HepG2 (cell line): ENCODE measurements around the gene ZNF277. TPM values are rescaled to one million over a fixed set of nuclear protein-coding genes. Genes with fewer than 3 reads are reported as not detected.
A peak's percentile ranks its signal among the peaks of the same experiment; 100 is the strongest.

Experiments
- GFI1 ChIP-seq: sonication (generic); formaldehyde crosslinking; IDR thresholded peaks from 2 replicates; pipeline ENCODE4 v1.5.0; 2020; ENCODE audit warnings: missing genetic modification reagents, mild to moderate bottlenecking, borderline replicate concordance
- HIC2 ChIP-seq: sonication (generic); formaldehyde crosslinking; IDR thresholded peaks from 2 replicates; pipeline ENCODE4 v1.9.0; 2022; ENCODE audit warnings: low read depth, missing genetic modification reagents
- HMGXB3 ChIP-seq: sonication (generic); formaldehyde crosslinking; IDR thresholded peaks from 2 replicates; pipeline ENCODE4 v1.4.0; 2020; ENCODE audit warnings: missing genetic modification reagents, borderline replicate concordance
- HNRNPUL1 ChIP-seq: fragments of 200-400 bp; formaldehyde crosslinking; IDR thresholded peaks from 2 replicates; pipeline ENCODE4 v1.6.1; 2017; ENCODE audit warnings: low read depth, mild to moderate bottlenecking, low read length, moderate library complexity
- KMT2B ChIP-seq: IDR thresholded peaks from 2 replicates; pipeline ENCODE4 v1.6.1; 2016; ENCODE audit warnings: missing genetic modification reagents, missing compliant biosample characterization
- MXI1 ChIP-seq: IDR thresholded peaks from 3 replicates; pipeline ENCODE4 v1.6.1; 2012; ENCODE audit warnings: low read depth, low read length, inconsistent platforms, borderline replicate concordance
- PATZ1 ChIP-seq: sonication (generic); formaldehyde crosslinking; IDR thresholded peaks from 2 replicates; pipeline ENCODE4 v1.4.0; 2020; ENCODE audit warnings: missing genetic modification reagents
- POLR2G ChIP-seq: fragments of 200-400 bp; formaldehyde crosslinking; IDR thresholded peaks from 2 replicates; pipeline ENCODE4 v1.6.1; 2018; ENCODE audit warnings: mild to moderate bottlenecking, low read depth, low read length, moderate library complexity
- SAP130 ChIP-seq: IDR thresholded peaks from 2 replicates; pipeline ENCODE4 v1.6.1; 2016; ENCODE audit warnings: low read depth
- SKI ChIP-seq: fragments of 450-650 bp; IDR thresholded peaks from one replicate; pipeline ENCODE4 v1.6.1; 2018; ENCODE audit warnings: mild to moderate bottlenecking; ENCODE audit not compliant: partially characterized antibody
- TBX3 ChIP-seq: fragments of 450-650 bp; IDR thresholded peaks from 2 replicates; pipeline ENCODE4 v1.6.1; 2017; ENCODE audit warnings: antibody characterized with exemption, mild to moderate bottlenecking, inconsistent platforms, borderline replicate concordance
- THAP7 ChIP-seq: sonication (generic); formaldehyde crosslinking; IDR thresholded peaks from 2 replicates; pipeline ENCODE4 v1.8.1; 2023; ENCODE audit warnings: mild to moderate bottlenecking, missing genetic modification reagents
- THRA ChIP-seq: sonication (generic); formaldehyde crosslinking; IDR thresholded peaks from 2 replicates; pipeline ENCODE4 v1.4.0; 2020; ENCODE audit warnings: missing genetic modification reagents, borderline replicate concordance
- ZMYM4 ChIP-seq: sonication (generic); formaldehyde crosslinking; IDR thresholded peaks from 2 replicates; pipeline ENCODE4 v1.8.1; 2023; ENCODE audit warnings: mild to moderate bottlenecking, missing genetic modification reagents
- ZNF430 ChIP-seq: sonication (generic); formaldehyde crosslinking; IDR thresholded peaks from 2 replicates; pipeline ENCODE4 v1.9.0; 2021; ENCODE audit warnings: mild to moderate bottlenecking, missing genetic modification reagents
- ZNF510 ChIP-seq: sonication (generic); formaldehyde crosslinking; IDR thresholded peaks from 2 replicates; pipeline ENCODE4 v1.4.0; 2020; ENCODE audit warnings: low read depth, mild to moderate bottlenecking, missing genetic modification reagents
- ZNF615 ChIP-seq: sonication (generic); formaldehyde crosslinking; IDR thresholded peaks from 2 replicates; pipeline ENCODE4 v1.5.0; 2020; ENCODE audit warnings: mild to moderate bottlenecking, missing genetic modification reagents, borderline replicate concordance
- polyA plus RNA-seq, 8 experiments: library from polyadenylated mRNA; depleted of rRNA in 3 of 8; stranded (reverse) in 7 of 8; unstranded in 1 of 8; fragments of >200 nt; fragmentation: Illumina TruSeq in 4 of 8; extraction: Trizol in 4 of 8; gene quantifications; 2 replicates each; pipeline versions ENCODE4 v1.2.1 to v1.2.3, GENCODE V29; 2011 to 2016; ENCODE audit warnings: low read depth in 4 of 8, missing spikeins in 1 of 8, mixed read lengths in 1 of 8; ENCODE audit not compliant: insufficient read depth in 1 of 8
- total RNA-seq, 5 experiments: library from RNA; depleted of rRNA; stranded (reverse); fragments of >200 nt; fragmentation: Illumina TruSeq; extraction: Trizol; gene quantifications; 2 replicates each; pipeline ENCODE4 v1.2.3, GENCODE V29; 2016; ENCODE audit warnings: low read depth in 1 of 5

The ZNF277 gene
- total and polyA plus RNA-seq, 2 of the 13 experiments (the other 11 are each of a cell fraction or from before 2014, with no cell fraction given), result 29.1 to 30.1 TPM

DNA sequence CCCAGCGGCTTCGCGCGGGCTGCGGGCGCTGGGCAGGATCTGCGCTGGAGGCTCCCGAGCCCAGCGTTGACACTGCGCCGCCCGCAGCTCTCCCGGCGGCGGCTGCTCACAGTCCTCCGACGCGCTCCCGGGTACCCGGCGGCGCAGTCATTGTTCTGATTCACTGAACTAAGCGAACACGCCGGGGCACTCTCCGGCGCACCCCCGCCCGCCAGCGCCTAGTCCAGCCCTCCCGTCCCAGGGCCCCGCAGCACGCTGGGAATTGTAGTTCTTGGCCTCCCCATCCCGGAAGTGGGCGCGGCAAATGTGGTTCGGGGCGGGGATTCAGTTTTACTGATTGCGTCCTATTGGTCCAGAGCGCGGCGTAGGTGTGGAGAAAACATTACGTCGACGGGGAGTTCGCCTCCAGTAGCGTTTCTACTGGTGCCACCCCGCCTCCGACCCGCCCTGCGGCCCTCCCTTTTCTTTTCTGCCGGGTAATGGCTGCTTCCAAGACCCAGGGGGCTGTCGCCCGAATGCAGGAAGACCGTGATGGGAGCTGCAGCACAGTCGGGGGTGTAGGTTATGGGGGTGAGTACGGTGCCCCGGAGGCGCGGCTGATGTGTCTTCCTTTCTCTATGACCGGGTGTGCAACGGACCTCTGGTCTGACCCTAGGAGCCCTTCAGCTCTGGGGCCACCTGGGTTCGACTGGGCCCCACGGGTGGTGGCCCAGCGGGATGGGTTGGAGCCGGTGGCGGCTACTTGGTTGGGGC is at the start of gene ZNF277, which contains the start of gene DOCK4 (continued):
- TF ChIP-seq HNRNPUL1, result peak; percentile 25; the same call in 1 of the 2 replicates
- peak; percentile 92 for TF ChIP-seq ZNF615 (CRISPR knock-in tag)
- peak; percentile 66; the same call in 1 of the 2 replicates for TF ChIP-seq GFI1 (CRISPR knock-in tag)
- peak; percentile 12; the same call in 1 of the 2 replicates for TF ChIP-seq THRA (CRISPR knock-in tag)
- TF ChIP-seq SKI, result peak; percentile 9
- TF ChIP-seq PATZ1 (CRISPR knock-in tag), result peak; percentile 71
- peak; percentile 90 for TF ChIP-seq TBX3
- TF ChIP-seq ZNF430, result peak; percentile 71
- peak; percentile 89 for TF ChIP-seq ZMYM4 (CRISPR knock-in tag)
- peak; percentile 80 for TF ChIP-seq KMT2B
- TF ChIP-seq MXI1, result peak; percentile 87
- peak; percentile 73; the same call in 1 of the 2 replicates for TF ChIP-seq HMGXB3 (CRISPR knock-in tag)
- TF ChIP-seq ZNF510 (CRISPR knock-in tag), result peak; percentile 56; the same call in 1 of the 2 replicates
- TF ChIP-seq HIC2 (CRISPR knock-in tag), result no peak
- no peak for TF ChIP-seq THAP7 (CRISPR knock-in tag)
- peak; percentile 84 for TF ChIP-seq SAP130 (CRISPR knock-in tag)
- TF ChIP-seq POLR2G, result peak; percentile 81
